ENCODE results near the gene ATP8A1.
A peak's percentile ranks its signal among the peaks of the same experiment; 100 is the strongest.
"Not testable (repeated sequence)": the region's sequence is repeated elsewhere in the genome, so short reads cannot be mapped to it uniquely, and the experiment has no call there.

The ATP8A1 gene

DNA sequence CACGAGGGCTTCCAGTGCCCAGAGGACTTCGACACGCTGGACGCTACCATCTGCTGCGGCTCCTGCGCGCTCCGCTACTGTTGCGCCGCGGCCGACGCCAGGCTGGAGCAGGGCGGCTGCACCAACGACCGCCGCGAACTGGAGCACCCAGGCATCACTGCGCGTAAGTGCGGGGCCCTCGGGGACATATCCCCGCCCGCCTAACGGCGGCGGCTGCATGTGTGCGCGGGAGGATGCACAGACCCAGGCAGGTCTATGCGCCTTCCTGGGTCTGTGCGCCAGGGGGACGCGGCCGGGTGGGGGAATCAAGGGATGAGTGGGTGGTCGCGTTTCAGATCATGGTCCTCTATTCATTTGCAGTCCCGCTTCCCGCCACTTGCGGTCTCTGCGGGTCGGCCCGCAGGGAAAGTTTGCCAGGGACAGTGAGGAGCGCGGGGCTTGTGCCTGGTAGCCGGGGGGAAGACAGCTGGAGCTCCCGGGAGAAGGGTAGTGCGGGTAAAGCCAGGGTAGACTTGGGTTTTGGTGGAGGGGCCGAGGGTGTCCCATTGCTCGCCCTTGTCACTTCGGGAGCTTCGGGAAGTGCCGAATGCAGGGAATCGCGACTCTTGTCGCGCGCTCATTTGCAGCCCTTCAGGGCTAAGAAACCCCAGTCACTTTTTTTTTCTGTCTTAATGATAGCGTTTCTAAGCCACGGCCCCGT lies 258.6 kb downstream of the ATP8A1 start:
- no peak for FAIRE-seq

DNA sequence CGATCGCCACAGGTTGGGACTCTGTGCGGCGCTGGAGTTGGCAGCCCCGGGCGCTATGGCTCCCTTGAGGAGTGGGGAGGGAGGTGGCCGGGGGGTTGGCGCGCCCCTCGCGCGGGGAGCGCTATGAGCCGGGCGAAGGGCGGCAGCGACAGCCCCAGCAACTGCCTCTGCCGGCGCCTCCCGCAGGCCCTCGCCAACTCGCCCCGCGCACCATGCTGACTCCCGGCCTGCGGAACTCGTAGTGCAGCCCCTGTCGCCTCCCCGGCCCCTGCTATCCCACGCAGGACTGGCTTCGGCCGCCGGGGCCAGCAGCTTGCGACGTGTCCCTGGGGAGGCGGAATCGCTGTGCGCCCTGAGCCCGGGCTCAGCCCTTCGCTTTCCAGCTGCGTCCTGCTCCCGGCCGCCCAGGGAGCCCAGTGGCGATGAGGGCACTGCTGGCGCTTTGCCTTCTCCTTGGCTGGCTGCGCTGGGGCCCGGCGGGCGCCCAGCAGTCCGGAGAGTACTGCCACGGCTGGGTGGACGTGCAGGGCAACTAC lies 259.2 kb downstream of the ATP8A1 start:
- FAIRE-seq = no peak

DNA sequence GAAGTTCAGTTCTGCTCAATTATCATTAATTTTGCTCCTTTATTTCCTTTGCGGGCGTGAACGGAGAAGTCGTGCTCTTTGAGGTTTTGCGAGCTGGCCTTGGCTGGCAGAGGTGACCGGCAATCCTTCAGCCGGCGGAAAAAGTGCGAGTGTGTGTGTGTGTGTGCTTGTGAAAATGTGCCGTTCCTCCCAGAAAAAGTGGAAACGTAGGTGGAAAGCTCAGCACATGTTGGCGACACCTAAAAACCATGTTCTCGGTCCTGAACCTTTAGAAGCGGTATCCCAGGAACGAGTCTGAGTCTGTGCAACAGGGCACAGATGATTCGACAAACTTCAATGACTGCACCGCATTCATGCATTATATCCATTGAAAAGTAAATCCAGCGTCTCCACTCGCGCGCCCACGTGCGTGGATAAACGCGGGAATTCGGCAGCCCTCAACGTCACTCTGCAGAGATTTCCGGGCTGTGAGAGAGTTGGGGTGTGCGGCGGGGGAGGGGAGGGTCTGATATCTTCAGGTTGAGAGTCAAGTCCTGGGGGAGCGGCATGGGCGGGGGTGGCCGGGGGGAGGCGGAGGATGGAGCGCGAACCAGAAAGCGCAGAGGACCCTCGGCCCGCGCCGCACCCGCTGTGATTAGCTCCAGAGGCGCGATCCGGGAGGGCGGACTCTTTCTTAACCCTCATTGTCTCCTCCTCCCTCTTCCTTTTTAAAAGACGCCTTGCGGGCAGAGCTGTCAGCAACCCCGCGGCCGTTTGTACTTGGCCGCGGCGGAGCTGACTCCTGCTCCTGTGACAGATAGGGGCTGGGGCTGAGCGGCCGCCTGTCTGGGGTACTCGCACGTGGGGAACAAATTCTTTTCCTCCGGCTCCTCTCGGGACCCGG lies 259.9 kb downstream of the ATP8A1 start, which contains the start of gene SHISA3:
Gene SHISA3 (plus strand): TSS at position 737 of the 883 bp plus-strand sequence. CDS start 569 bp downstream, outside the sequence.
- no peak for FAIRE-seq

DNA sequence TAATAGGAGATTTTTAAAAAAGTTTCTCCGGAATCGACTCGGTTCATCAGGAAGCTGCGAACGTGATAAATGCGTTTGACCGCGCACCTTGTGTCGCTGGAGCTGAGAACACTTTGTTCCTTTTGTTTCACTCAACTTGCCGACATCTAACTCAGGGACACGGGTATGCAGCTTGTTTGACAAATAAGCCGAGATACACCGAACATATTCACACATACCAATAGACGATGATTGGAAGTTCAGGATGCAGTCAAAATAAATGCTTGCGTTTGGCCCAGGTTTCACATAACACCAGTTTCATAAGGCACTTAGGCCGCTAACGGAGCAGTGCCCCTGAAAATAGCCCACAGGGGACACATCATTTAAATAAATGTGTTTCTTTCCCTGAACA lies 260.5 kb downstream of the ATP8A1 start:
- FAIRE-seq = no peak

DNA sequence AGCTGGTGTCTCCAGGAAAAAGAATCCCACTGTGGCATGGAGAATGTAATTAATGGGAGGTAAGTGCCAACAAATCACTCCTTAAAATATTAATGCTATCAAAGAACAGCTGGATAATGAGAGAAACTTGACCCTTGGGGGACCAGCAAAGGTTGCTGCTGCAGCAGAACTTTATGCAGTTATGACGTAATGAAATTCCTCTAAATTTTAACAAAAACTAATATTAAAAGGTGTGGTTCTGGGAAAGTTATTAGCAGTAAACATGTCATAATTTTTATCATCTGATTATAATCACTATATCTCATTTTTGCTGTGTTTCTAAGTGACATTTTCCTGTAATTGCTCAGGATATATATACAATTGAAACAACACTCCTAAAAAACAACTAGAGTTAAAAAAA lies 261.3 kb downstream of the ATP8A1 start:
- no peak for FAIRE-seq

DNA sequence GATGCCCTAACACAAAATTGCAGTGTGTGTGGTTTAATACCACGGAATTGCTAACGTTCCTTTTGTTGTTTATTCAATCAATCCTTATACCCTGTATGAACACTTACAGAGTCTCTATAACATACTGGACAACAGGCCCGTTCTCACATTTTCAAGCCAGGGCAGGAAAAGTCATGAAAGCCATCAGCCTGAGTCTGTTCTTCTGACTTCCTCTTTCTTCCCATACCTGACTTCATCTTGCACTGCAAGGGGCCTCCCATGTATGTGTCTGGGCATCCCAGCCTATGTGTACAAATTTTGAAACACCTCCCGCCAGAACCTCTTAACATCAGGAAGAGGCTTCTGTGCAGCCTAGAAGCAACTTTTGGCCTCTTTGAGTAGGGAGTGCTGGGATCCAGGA lies 264.5 kb downstream of the ATP8A1 start:
- no peak for FAIRE-seq

DNA sequence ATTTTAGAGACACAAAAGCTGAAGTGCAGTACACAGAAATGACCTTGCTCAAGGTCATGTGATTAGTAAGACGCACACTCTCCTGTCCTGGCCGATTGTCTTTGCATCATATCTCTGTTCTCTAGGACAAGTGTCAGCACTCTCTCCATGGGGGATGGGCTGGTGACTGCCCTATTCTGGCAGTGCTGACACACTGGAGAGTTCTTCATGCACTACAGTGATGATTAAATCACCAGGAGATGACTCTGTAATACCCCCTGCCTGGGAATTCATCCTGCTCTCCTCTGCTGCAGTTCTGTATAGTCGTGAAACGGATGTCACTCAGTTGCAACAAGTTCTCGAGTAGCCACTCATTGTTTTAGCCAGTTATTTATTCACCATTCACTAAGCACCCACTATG lies 264.9 kb downstream of the ATP8A1 start:
- no peak for FAIRE-seq

DNA sequence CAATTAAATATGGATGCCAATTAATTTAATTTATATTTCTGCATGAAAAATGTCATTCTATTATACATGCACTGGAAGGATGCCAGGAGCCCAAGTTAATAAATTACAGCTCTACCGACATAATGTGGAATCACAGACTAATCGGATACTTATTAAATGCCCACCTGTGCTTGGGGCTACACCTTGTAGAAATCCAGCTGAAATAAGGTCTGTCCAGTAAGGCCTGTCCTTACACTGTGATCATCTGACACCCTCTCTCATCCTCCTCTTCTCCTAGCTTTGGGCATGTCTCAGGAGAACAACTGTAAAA lies 265.6 kb downstream of the ATP8A1 start:
- no peak for FAIRE-seq

DNA sequence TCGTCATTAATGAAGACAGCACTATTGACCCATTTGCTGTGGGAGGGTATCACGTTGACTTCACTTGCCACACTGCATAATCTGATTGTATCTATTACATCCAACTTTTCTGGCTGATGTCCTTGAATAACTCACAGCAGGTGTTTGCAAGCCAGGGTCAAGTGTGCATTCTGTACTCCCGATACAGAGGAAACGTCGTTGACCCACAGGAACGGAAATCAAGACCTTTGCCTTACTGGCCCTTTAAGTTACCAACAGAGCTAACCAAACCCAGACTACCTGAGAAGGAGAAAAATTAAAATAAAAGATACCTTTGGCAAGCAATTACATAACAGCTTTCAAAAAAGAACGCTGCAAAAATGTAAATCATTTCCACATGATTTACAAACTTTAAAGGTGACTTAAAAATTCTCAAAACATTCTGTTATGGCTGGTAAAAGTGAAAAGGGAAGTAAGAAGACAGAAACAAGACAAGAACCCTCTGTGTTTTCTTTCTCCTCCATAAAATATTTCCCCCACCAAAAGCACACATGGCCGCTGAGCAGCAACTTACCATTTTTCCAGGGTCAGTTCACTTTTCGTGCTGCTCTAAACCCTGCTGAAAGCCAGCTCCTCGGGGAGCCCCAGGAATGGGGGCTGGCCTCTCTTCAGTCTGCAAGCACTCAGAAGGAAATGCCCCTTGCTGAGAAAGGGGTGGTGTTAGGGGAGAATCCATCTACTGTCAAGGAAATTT lies 266.1 kb downstream of the ATP8A1 start:
- FAIRE-seq = no peak

DNA sequence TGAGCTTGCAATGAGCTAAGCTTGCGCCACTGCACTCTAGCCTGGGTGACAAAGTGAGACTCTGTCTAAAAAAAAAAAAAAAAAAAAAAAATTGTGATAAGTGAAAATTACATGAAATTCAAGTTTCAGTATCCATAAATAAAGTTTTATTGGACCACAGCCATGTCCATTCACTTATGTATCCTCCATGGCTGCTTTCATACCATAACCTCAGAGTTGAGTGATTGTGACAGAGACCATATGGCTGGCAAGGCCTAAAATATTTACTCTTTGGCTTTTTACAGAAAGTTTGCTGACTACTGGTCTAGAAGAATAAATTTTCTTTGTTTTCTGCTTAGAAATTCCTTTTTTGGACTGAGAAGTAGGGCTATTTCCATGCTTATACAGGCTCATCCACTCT lies 271.4 kb downstream of the ATP8A1 start:
- no peak for FAIRE-seq

DNA sequence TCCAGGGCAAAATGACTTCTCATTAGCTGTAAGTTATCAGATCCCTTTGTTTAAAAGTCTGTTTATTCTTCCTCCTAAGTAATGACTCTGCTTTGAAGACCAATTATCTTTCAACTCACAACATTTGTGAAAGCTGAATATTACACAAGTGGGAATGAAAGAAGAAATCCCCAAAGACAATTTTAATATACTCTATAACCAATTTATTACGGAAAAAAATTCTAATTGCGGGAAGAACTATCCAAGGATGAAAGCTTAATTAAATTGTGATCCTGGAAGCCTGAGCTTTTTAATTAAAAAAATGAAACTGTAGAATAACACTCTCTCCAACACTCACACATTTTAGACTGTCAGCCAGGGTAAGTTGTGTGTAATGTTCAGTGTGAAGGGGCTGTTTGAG lies 275.2 kb downstream of the ATP8A1 start:
- FAIRE-seq = no peak

DNA sequence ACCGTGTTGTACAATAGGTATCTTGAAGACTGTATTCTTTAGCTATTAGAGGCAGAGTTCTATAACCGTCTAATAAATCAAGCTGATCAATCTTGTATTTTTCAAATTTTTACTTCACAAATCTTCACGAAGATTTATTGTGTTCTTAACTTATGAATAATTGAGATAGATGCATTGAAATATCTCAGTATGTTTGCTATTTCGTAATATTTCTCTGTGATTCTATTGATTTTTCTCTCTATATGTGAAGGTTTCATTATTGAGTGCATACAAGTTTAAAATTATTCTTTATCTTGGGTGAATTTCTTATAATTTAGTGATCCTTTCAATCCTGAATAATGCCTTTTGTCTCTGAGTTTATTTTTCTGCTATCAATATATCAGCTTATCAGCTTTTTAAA lies 279.4 kb downstream of the ATP8A1 start:
- FAIRE-seq = no peak

DNA sequence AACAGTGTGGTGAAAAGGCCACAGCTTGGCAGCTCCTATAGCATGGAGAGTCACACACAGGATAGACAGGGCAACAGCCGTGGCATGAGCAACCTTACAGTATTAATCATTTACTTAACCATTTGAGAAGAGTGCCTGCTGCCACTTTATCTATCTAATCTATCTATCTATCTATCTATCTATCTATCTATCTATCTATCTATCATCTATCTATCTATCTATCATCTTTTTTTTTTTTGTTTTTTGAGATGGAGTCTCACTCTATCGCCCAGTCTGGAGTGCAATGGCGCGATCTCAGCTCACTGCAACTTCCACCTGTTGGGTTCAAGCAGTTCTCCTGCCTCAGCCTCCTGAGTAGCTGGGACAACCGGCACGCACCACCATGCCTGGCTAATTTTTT lies 284.6 kb downstream of the ATP8A1 start:
- FAIRE-seq = not testable (repeated sequence)

DNA sequence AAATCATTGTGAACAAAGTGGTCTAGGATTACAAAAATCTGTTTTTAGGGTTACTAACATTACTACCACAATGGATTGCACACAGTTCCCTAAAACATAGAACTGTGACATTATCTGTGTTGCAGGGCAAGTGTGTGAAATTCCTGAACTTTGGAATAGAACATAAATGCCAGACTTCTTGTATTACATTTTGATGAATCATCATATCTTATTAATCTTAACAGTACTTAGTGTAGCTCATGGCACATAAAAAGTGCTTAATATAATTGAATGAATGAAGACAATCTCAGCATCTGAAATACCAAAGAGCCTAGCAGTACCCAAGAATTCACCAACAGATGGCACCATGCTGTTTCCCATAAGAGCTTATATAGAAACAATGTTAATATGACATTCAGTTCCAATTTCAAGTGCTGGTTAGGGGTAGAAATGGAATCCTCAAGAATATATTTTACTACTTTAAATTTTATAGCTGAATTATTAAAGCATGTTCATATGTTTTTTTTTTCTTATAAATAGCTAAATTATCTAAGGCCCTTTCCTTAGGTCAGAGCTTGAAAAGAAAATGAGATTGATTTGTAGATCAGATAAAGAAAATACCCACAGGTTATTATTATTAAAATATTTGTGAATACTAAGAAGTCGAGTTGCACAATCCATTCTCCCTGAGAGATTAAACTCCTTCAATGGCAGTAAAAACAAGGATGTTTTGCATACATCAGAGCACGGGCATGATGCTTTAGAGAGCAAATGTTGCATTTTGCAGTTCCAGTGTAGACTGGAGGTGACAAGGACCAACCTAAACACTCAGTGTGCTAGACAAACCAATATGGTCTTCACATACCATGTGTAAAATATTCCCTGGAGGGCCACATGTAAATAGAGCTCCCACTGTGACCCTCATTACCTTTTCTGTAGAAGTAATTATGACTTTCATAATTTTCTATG lies 285.3 kb downstream of the ATP8A1 start:
- peak; percentile 76 for FAIRE-seq

DNA sequence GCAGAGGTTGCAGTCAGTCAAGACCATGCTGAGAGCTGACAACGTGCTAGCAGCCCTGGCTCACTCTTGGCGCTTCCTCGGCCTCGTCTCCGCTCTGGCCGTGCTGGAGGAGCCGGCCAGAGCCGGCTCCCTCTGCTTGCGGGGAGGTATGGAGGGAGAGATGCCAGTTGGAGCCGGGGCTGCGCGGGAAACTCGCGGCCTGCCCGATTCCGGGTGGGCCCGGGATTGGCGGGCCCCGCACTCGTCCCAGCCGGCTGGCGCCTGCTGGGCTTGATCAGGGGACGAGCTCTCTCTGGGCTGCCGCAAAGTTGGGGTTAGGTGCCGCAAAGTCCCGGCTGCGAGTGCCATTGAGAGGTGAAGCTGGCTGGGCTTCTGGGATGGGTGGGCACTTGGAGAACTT lies 287.4 kb downstream of the ATP8A1 start:
- FAIRE-seq = no peak

DNA sequence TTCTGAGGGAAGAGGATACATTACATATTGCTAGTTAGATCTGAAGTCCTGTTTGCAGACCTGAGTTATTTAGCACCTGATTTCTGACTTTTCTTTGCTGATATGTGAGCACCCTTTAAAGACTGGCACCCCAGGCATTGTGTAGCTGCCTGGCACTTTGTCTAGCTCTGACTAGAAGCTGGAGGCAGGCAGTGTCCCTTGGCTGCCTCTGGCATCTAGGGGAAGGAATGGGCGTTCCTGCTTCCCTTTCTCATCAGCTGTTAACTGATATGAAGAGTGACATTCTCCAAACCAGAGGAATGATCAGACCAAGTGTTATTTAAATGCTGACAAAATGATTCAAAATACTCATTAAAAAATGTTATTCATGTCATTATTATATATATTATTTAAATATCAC lies 289.9 kb downstream of the ATP8A1 start:
- FAIRE-seq = no peak

DNA sequence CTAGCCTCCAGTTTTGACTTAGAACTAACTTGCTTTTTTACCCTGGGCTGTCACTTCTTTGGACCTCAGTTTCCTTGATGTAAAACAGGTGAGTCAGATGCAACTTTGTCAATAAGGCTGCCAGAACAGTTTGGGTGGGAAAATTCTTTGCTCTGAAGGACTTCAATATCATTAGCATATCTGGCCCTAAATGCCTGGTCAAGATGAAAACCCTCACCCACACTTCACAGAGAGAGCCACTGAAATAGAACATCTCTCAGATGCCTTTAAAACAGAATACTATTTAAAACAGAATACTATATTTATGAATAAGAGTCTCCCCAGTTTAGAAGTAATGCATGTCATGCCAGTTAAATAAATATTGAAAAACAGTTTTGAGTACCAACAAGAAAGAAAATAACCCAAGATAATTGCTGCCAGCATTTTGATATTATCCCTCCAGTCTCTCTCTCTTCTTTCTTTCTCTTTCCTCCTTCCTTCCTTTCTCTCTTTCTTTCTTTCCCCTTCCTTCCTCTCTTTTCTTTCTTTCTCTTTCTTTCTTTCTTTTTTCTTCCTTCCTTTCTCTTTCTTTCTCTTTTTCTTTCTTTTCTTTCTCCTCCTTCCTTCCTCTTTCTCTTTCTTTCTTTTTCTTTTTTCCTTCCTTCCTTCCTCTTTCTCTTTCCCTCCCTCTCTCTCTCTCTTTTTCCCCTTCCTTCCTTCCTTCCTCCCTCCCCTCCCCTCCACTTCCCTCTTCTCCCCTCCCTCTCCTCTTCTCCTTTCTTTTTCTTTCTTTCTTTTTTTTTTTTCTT lies 292.4 kb downstream of the ATP8A1 start:
- no peak for FAIRE-seq

DNA sequence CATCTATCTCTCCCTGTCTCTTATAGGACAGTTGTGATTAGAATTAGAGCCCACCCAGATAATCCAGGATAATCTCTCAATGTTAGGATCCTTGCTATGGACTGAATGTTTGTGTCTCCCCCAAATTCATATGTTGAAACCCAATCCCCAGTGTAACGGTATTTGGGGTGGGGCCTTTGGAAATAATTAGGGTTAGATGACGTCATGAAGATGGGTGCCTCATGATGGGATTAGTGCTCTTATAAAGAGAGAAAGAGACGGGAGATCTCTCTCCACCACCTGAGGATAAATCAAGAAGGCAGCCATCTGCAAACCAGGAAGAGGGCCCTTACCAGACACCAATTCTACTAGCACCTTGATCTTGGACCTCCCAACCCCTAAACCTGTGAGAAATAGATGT lies 293.3 kb downstream of the ATP8A1 start:
- no peak for FAIRE-seq

DNA sequence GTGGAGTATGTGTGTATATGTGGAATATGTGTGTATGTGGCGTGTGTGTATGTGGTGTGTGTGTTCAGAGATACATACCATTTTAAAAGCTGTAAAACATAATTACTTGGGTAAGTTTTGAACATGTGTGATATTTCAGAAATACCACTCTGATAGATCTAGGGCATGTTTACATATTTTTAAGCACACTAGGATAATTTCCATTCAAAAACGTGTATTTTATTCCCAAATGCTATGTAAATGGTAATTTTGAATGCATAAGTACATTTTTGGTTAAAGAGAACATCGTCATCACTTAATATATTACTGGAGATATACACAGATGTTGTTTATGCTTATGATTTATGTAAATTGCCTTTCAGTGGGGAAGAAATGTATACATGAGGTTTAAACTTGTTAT lies 294.3 kb downstream of the ATP8A1 start:
- no peak for FAIRE-seq

DNA sequence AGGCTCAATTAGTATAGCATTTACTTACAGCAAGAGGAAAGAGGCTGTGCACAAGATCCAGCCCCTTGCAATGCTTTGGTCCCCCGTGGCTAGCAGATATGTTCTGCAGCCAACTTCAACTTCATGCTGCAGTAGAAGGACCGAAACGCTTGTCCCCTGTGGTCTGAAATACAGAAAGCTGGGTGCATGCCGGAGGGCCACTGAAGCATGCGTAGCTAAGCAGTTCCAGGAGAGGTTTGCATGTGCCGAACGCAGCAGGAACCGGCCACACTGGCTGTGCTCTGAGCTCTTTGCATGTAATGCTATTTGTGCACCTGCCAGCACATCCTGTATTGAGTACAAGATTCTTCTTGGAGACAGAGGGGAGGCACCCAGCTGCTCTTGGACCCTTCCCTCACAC lies 295.4 kb downstream of the ATP8A1 start:
- no peak for FAIRE-seq

DNA sequence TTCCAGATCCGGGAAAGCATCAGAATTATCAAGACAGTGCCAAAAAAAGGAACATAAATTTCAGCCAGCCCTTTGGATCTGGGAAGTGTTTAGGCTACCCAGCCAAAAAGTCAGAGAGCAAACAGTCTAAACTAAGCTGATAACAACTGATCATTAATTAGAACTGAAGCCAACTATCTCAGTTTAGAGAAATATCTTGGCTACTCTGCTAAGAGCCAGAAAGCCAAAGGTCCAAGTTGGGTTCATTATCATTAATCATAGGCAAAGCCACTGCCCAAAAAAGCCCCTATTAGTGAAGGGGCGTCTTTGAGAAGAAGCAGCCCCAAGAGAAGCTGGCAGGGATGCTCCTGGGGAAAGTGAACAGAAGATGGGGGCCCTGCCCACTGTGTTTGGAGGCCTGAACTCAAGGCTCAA lies 296.6 kb downstream of the ATP8A1 start:
- no peak for FAIRE-seq

Data from colon (tissue), 2 donors.